ENCODE results near the gene ZC3HAV1L. TPM values are rescaled to one million over a fixed set of nuclear protein-coding genes. Genes with fewer than 3 reads are reported as not detected.
"Not testable (repeated sequence)": the region's sequence is repeated elsewhere in the genome, so short reads cannot be mapped to it uniquely, and the experiment has no call there.

ZC3HAV1L gene
- total RNA-seq, 4 donors from 2014 or later, result 7.0 to 15.4 (median 10.2) TPM

- H3K27me3 ChIP-seq, result no peaks in the 10 kb centered on the region
- 94% methylated on average over 10 of the region's 15 CpGs for WGBS
- no peak overlapping the region for H3K27ac ChIP-seq (replicated peaks in 1 of 4)
- peaks cover 0 to 10% (median 3%) of the 10 kb centered on the region in 4 donors for H3K4me1 ChIP-seq
- TF ChIP-seq EP300 (IDR thresholded peaks at IDR 0.05) (no peak), POLR2AphosphoS5 (IDR thresholded peaks at IDR 0.05) (no peak), CTCF (IDR thresholded peaks at IDR 0.05) (no peak)
- H3K36me3 ChIP-seq, result peaks cover 45 to 95% (median 82%) of the 10 kb centered on the region in 4 donors
- no peaks in the 10 kb centered on the region for H3K9me3 ChIP-seq
- no peak overlapping the region for H3K4me3 ChIP-seq
- intact Hi-C loops (cut with DNase I), result loop anchor here (5.0 kb wide), 1 partner anchor 63 kb away; no protein-coding TSS in a partner anchor
- no peak for DNase-seq (ENCODE audit: extremely low spot score)
Observed at GRCh38 chr7:139079861-139080260, 44.0 kb upstream of the ZC3HAV1L start.

- H3K27ac ChIP-seq (replicated peaks in 1 of 4), result no peak overlapping the region
- TF ChIP-seq EP300 (IDR thresholded peaks at IDR 0.05) (no peak), POLR2AphosphoS5 (IDR thresholded peaks at IDR 0.05) (no peak), POLR2A (IDR thresholded peaks at IDR 0.05; ENCODE audit: low read depth) (no peak), CTCF (IDR thresholded peaks at IDR 0.05) (no peak)
- H3K27me3 ChIP-seq, result no peaks in the 10 kb centered on the region
- H3K9me3 ChIP-seq, result no peaks in the 10 kb centered on the region
- peaks cover 45 to 88% (median 76%) of the 10 kb centered on the region in 4 donors for H3K36me3 ChIP-seq
- H3K4me1 ChIP-seq, result peaks cover 0 to 12% (median 4%) of the 10 kb centered on the region in 4 donors
- H3K4me3 ChIP-seq, result no peak overlapping the region
- WGBS, result 60% methylated on average over 1 of the region's 1 CpG
- intact Hi-C loops (cut with DNase I), result loop anchor here (5.0 kb wide), 1 partner anchor 62 kb away; no protein-coding TSS in a partner anchor
- DNase-seq (ENCODE audit: extremely low spot score), result no peak
Observed at GRCh38 chr7:139078911-139079310, 43.1 kb upstream of the ZC3HAV1L start.

- H3K27me3 ChIP-seq, result no peaks in the 10 kb centered on the region
- H3K4me3 ChIP-seq, result no peak overlapping the region
- no peaks in the 10 kb centered on the region for H3K9me3 ChIP-seq
- TF ChIP-seq POLR2AphosphoS5 (IDR thresholded peaks at IDR 0.05), result no peak
- TF ChIP-seq CTCF (IDR thresholded peaks at IDR 0.05), result no peak
- TF ChIP-seq POLR2A (IDR thresholded peaks at IDR 0.05; ENCODE audit: low read depth), result no peak
- no peak for TF ChIP-seq EP300 (IDR thresholded peaks at IDR 0.05)
- H3K36me3 ChIP-seq, result peaks cover 41 to 88% (median 76%) of the 10 kb centered on the region in 4 donors
- intact Hi-C loops (cut with DNase I), result loop anchor here (5.0 kb wide), 1 partner anchor 61 kb away; no protein-coding TSS in a partner anchor
- 95% methylated on average over 1 of the region's 1 CpG for WGBS
- peaks cover 0 to 12% (median 4%) of the 10 kb centered on the region in 4 donors for H3K4me1 ChIP-seq
- no peak for DNase-seq (ENCODE audit: extremely low spot score)
- no peak overlapping the region for H3K27ac ChIP-seq (replicated peaks in 1 of 4)
Observed at GRCh38 chr7:139078399-139078798, 42.6 kb upstream of the ZC3HAV1L start.

GRCh38 chr7:139077706-139078105 lies 41.9 kb upstream of the ZC3HAV1L start:
- H3K27me3 ChIP-seq; H3K9me3 ChIP-seq; H3K4me3 ChIP-seq; DNase-seq (ENCODE audit: extremely low spot score); H3K27ac ChIP-seq (replicated peaks in 1 of 4): not testable (repeated sequence)
- Histone ChIP-seq H3K36me3 (peaks cover 41 to 89% (median 76%) of the 10 kb centered on the region in 4 donors), H3K4me1 (peaks cover 0 to 12% (median 4%) of the 10 kb centered on the region in 4 donors)
- intact Hi-C loops (cut with DNase I), result loop anchor here (5.0 kb wide), 1 partner anchor 60 kb away; no protein-coding TSS in a partner anchor
- 95% methylated on average over 5 of the region's 5 CpGs for WGBS

GRCh38 chr7:139075871-139076686 lies 40.2 kb upstream of the ZC3HAV1L start:
- Histone ChIP-seq H3K36me3 (peaks cover 51 to 90% (median 85%) of the 10 kb centered on the region in 4 donors), H3K4me1 (peaks cover 0 to 8% (median 4%) of the 10 kb centered on the region in 4 donors), H3K4me3 (no peak overlapping the region), H3K27ac (replicated peaks in 1 of 4) (no peak overlapping the region), H3K9me3 (no peaks in the 10 kb centered on the region), H3K27me3 (no peaks in the 10 kb centered on the region)
- 87% methylated on average over 11 of the region's 11 CpGs for WGBS
- intact Hi-C loops (cut with DNase I), result loop anchor here (2.0 to 5.0 kb wide), 2 partner anchors 59 to 191 kb away; no protein-coding TSS in a partner anchor
- DNase-seq (ENCODE audit: extremely low spot score), result no peak
- TF ChIP-seq POLR2AphosphoS5 (IDR thresholded peaks at IDR 0.05) (no peak), CTCF (IDR thresholded peaks at IDR 0.05) (no peak), POLR2A (IDR thresholded peaks at IDR 0.05; ENCODE audit: low read depth) (no peak), EP300 (IDR thresholded peaks at IDR 0.05) (no peak)

All from esophagus muscularis mucosa (tissue), 4 donors.